ENCODE data around the gene SERPINB13. TPM values are rescaled to one million over a fixed set of nuclear protein-coding genes. Genes with fewer than 3 reads are reported as not detected.
"Not testable (repeated sequence)": the region's sequence is repeated elsewhere in the genome, so short reads cannot be mapped to it uniquely, and the experiment has no call there.

The SERPINB13 gene
- total RNA-seq, 8 experiments from 2014 or later, result 0.18 to 0.76 (median 0.73) TPM; not detected in 3

GRCh38 chr18:63637703-63638102 is 50.6 kb downstream of the SERPINB13 start:
- 62 to 97% (median 73%) methylated on average over 2 to 6 of the region's 6 CpGs; no CpG with 5 or more reads in 3 of the 10 experiments for WGBS, 10 experiments
- Histone ChIP-seq H3K27ac (no peak overlapping the region), H3K4me3 (no peak overlapping the region), H3K4me1 (replicated peaks in 1 of 2) (no peaks in the 10 kb centered on the region)
- no peak for ATAC-seq (replicated peaks in 6 of 8)
- in situ Hi-C loops (cut with MboI; ENCODE audit: low pct_unique_long_range_greater_than_20kb in 2 of 9, low sequenced_read_pairs in 9 of 9, unreplicated experiment in 9 of 9), result no loop called here

DNA sequence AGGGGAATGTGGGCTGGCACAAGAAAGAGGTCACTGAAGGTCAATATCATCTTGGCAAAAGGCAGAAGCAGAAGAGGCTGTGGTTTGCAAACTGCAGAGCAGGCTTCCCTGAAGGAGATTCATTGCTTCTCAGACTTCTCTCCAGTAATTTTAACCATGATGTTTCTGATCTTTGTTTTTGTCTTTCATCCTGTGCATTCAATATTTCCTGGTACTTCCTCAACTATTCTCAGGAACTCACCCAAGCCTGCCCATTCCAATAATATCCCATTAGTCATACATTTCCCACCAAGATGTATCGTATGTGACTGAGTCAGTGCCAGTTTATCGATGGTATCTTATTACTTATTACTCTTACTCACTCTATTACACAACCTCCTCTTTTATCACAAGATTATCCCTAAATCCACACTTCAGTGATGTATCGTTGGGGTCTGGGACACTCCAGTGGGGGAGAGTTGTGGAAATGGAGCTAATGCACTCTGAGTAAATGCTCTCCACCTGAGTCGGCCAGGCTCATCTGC is 54.1 kb downstream of the SERPINB13 start:
- H3K27ac ChIP-seq; H3K4me1 ChIP-seq (replicated peaks in 1 of 2); H3K4me3 ChIP-seq; in situ Hi-C loops (cut with MboI; ENCODE audit: low pct_unique_long_range_greater_than_20kb in 2 of 9, low sequenced_read_pairs in 9 of 9, unreplicated experiment in 9 of 9): not testable (repeated sequence)
- peak in 1 of 8 experiments; percentile 89 for ATAC-seq (replicated peaks in 6 of 8)
- 17 to 100% methylated on average over 1 of the region's 4 CpGs; no CpG with 5 or more reads in 8 of the 10 experiments for WGBS, 10 experiments

GRCh38 chr18:63642668-63643356 is 55.7 kb downstream of the SERPINB13 start:
- 0 to 92% (median 67%) methylated on average over 1 to 3 of the region's 4 CpGs; no CpG with 5 or more reads in 1 of the 10 experiments for WGBS, 10 experiments
- in situ Hi-C loops (cut with MboI; ENCODE audit: low pct_unique_long_range_greater_than_20kb in 2 of 9, low sequenced_read_pairs in 9 of 9, unreplicated experiment in 9 of 9); H3K27ac ChIP-seq; H3K4me3 ChIP-seq; H3K4me1 ChIP-seq (replicated peaks in 1 of 2): not testable (repeated sequence)
- peak in 2 of 8 experiments; percentile 55 to 78 for ATAC-seq (replicated peaks in 6 of 8)

- H3K4me1 ChIP-seq (replicated peaks in 1 of 2); in situ Hi-C loops (cut with MboI; ENCODE audit: low pct_unique_long_range_greater_than_20kb in 2 of 9, low sequenced_read_pairs in 9 of 9, unreplicated experiment in 9 of 9); ATAC-seq (replicated peaks in 6 of 8); H3K27ac ChIP-seq; H3K4me3 ChIP-seq: not testable (repeated sequence)
- WGBS, 10 experiments, result no CpG with 5 or more reads among the region's 2 CpGs
Measured at GRCh38 chr18:63644142-63644541, 57.0 kb downstream of the SERPINB13 start, which contains the start of gene SERPINB4. Gene SERPINB4, minus strand, starts transcription at chr18:63644256. Its CDS starts 679 bp downstream, at chr18:63643577.

- H3K27ac ChIP-seq; ATAC-seq (replicated peaks in 6 of 8); H3K4me3 ChIP-seq; in situ Hi-C loops (cut with MboI; ENCODE audit: low pct_unique_long_range_greater_than_20kb in 2 of 9, low sequenced_read_pairs in 9 of 9, unreplicated experiment in 9 of 9); H3K4me1 ChIP-seq (replicated peaks in 1 of 2): not testable (repeated sequence)
- no CpG with 5 or more reads among the region's 1 CpG for WGBS, 10 experiments
Measured at GRCh38 chr18:63644694-63645093, 57.6 kb downstream of the SERPINB13 start.

- Histone ChIP-seq H3K4me3 (no peak overlapping the region), H3K4me1 (replicated peaks in 1 of 2) (no peaks in the 10 kb centered on the region), H3K27ac (no peak overlapping the region)
- in situ Hi-C loops (cut with MboI; ENCODE audit: low pct_unique_long_range_greater_than_20kb in 2 of 9, low sequenced_read_pairs in 9 of 9, unreplicated experiment in 9 of 9), result no loop called here
- no peak for ATAC-seq (replicated peaks in 6 of 8)
Measured at GRCh38 chr18:63646936-63647335, 59.8 kb downstream of the SERPINB13 start.

DNA sequence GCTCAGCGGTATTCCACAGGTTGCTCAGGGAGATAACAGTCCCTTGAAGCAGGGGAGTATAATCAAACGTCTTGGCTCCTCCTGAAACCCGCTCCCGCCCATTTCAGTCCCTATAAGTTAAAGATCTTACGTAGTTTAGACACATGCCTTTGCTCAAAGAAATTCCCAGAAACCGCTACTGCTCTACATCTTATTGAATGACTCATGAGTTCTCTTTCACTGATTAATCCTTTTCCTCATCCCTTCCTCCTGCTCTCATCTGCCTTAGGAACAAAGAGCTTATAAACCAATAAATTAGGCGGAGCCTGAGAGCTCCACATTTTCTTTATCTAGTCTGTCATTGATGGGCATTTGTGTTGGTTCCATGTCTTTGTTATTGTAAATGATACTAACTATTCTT is 61.1 kb downstream of the SERPINB13 start:
- Histone ChIP-seq H3K27ac (no peak overlapping the region), H3K4me3 (no peak overlapping the region), H3K4me1 (replicated peaks in 1 of 2) (no peaks in the 10 kb centered on the region)
- WGBS, 10 experiments, result 37 to 93% (median 68%) methylated on average over 2 to 6 of the region's 7 CpGs
- no peak for ATAC-seq (replicated peaks in 6 of 8)
- in situ Hi-C loops (cut with MboI; ENCODE audit: low pct_unique_long_range_greater_than_20kb in 2 of 9, low sequenced_read_pairs in 9 of 9, unreplicated experiment in 9 of 9), result no loop called here

Other genes with a start within 250 kb of the SERPINB13 start
- gene KDSR, start 220.1 kb upstream of the SERPINB13 start, total RNA-seq, result 10 to 100 TPM; 12.3 to 28.1 (median 21.4) TPM
- gene VPS4B, start 164.9 kb upstream of the SERPINB13 start, total RNA-seq, result 10 to 100 TPM; 21.1 to 47.2 (median 35.3) TPM
- gene SERPINB5, start 110.4 kb upstream of the SERPINB13 start, total RNA-seq, result under 1 TPM in 3 of 8 experiments, not detected in 5; 0.21 to 0.66 (median 0.41) TPM
- gene SERPINB12, start 45.0 kb upstream of the SERPINB13 start, total RNA-seq, result under 1 TPM in 1 of 8 experiments, not detected in 7; 0.21 TPM
- under 1 TPM in 3 of 8 experiments, not detected in 5; 0.14 to 0.99 (median 0.29) TPM for gene SERPINB4, start 56.9 kb downstream of the SERPINB13 start, total RNA-seq
- under 1 TPM in 2 of 8 experiments, not detected in 6; 0.14 to 0.27 TPM for gene SERPINB3, start 74.5 kb downstream of the SERPINB13 start, total RNA-seq
- under 1 TPM in 3 of 8 experiments, not detected in 5; 0.32 to 0.57 (median 0.42) TPM for gene SERPINB11, start 115.6 kb downstream of the SERPINB13 start, total RNA-seq
- under 1 TPM in 2 of 8 experiments, not detected in 6; 0.19 to 0.21 TPM for gene SERPINB7, start 188.1 kb downstream of the SERPINB13 start, total RNA-seq